Activated T-helper 1 cell treated with anti-CD3 and anti-CD28 coated beads, Interleukin-12 subunit alpha, Interleukin-12 subunit beta, Interleukin-2, Interleukin-4 antibody, amounts not matched to agents 30 ng/mL and 10 ng/mL and 1 ng/mL, durations not matched to agents 14 hours and 24 hours and 36 hours (primary cell): Measurements from ENCODE around the gene KIFC3. TPM values are rescaled to one million over a fixed set of nuclear protein-coding genes. Genes with fewer than 3 reads are reported as not detected.
A peak's percentile ranks its signal among the peaks of the same experiment; 100 is the strongest.

Experiments
- DNase-seq: peaks from one replicate; pipeline ENCODE4 v3.0.0; 2021; ENCODE audit warnings: low spot score
- H3K27ac Mint-ChIP-seq: one replicate; pipeline ENCODE4 v1.8.0; 2021; ENCODE audit warnings: mild to moderate bottlenecking, mixed read lengths
- H3K27me3 Mint-ChIP-seq: one replicate; pipeline ENCODE4 v1.8.0; 2022; ENCODE audit warnings: mild to moderate bottlenecking, moderate library complexity, mixed read lengths; ENCODE audit not compliant: insufficient read depth
- H3K36me3 Mint-ChIP-seq: one replicate; pipeline ENCODE4 v1.8.0; 2021; ENCODE audit warnings: low read depth, mixed read lengths
- H3K4me1 Mint-ChIP-seq: one replicate; pipeline ENCODE4 v1.8.0; 2021; ENCODE audit warnings: low read depth, mixed read lengths
- H3K4me3 Mint-ChIP-seq: one replicate; pipeline ENCODE4 v1.8.0; 2021; ENCODE audit warnings: mild to moderate bottlenecking, moderate library complexity, mixed read lengths
- H3K9me3 Mint-ChIP-seq: one replicate; pipeline ENCODE4 v1.8.0; 2021; ENCODE audit warnings: mixed read lengths
- intact Hi-C: fragments of 100-400 bp; cut with micrococcal nuclease; formaldehyde crosslinking; loops from one replicate; pipeline ENCODE4 v1.15.1; 2024
- total RNA-seq: library from RNA; stranded (reverse); gene quantifications from 2 replicates; pipeline ENCODE4 v1.2.3, GENCODE V29; 2022

The KIFC3 gene
- total RNA-seq, 1 donor from 2014 or later, result 0.96 TPM

GRCh38 chr16:57755061-57755684, 47.1 kb downstream of the KIFC3 start:
- H3K27ac Mint-ChIP-seq, result no peak overlapping the region
- no peaks in the 10 kb centered on the region for H3K27me3 Mint-ChIP-seq
- DNase-seq, result no peak
- no peak overlapping the region for H3K4me3 Mint-ChIP-seq
- intact Hi-C loops, result loop anchor here (5.0 kb wide), 1 partner anchor 42 kb away; no protein-coding TSS in a partner anchor
- H3K36me3 Mint-ChIP-seq, result no peaks in the 10 kb centered on the region
- H3K9me3 Mint-ChIP-seq, result no peaks in the 10 kb centered on the region
- no peaks in the 10 kb centered on the region for H3K4me1 Mint-ChIP-seq

- Mint-ChIP-seq H3K27ac (peak overlapping the region; percentile 52), H3K27me3 (no peaks in the 10 kb centered on the region), H3K36me3 (no peaks in the 10 kb centered on the region), H3K4me3 (no peak overlapping the region), H3K4me1 (no peaks in the 10 kb centered on the region), H3K9me3 (no peaks in the 10 kb centered on the region)
- no peak for DNase-seq
- intact Hi-C loops, result loop anchor here (5.0 kb wide), 1 partner anchor 43 kb away; no protein-coding TSS in a partner anchor
Observed at GRCh38 chr16:57754354-57755060, 47.8 kb downstream of the KIFC3 start.

GRCh38 chr16:57753448-57754353, 48.6 kb downstream of the KIFC3 start:
- H3K27ac Mint-ChIP-seq, result peak overlapping the region; percentile 52
- intact Hi-C loops, result no loop called here
- no peaks in the 10 kb centered on the region for H3K36me3 Mint-ChIP-seq
- no peak overlapping the region for H3K4me3 Mint-ChIP-seq
- H3K27me3 Mint-ChIP-seq, result no peaks in the 10 kb centered on the region
- no peak for DNase-seq
- no peaks in the 10 kb centered on the region for H3K9me3 Mint-ChIP-seq
- no peaks in the 10 kb centered on the region for H3K4me1 Mint-ChIP-seq

GRCh38 chr16:57752581-57753447, 49.5 kb downstream of the KIFC3 start:
- no peak for DNase-seq
- H3K9me3 Mint-ChIP-seq, result no peaks in the 10 kb centered on the region
- intact Hi-C loops, result no loop called here

GRCh38 chr16:57752203-57752580, 50.1 kb downstream of the KIFC3 start:
- Mint-ChIP-seq H3K36me3 (no peaks in the 10 kb centered on the region), H3K27me3 (no peaks in the 10 kb centered on the region), H3K4me1 (no peaks in the 10 kb centered on the region), H3K9me3 (no peaks in the 10 kb centered on the region), H3K4me3 (no peak overlapping the region), H3K27ac (no peak overlapping the region)
- DNase-seq, result no peak
- intact Hi-C loops, result no loop called here

More at GRCh38 chr16:57752581-57753447, 49.5 kb downstream of the KIFC3 start:
- Mint-ChIP-seq H3K36me3 (no peaks in the 10 kb centered on the region), H3K27ac (no peak overlapping the region), H3K27me3 (no peaks in the 10 kb centered on the region), H3K4me3 (no peak overlapping the region), H3K4me1 (no peaks in the 10 kb centered on the region)

- Mint-ChIP-seq H3K27ac (no peak overlapping the region), H3K36me3 (no peaks in the 10 kb centered on the region), H3K4me1 (no peaks in the 10 kb centered on the region), H3K9me3 (no peaks in the 10 kb centered on the region), H3K4me3 (no peak overlapping the region), H3K27me3 (no peaks in the 10 kb centered on the region)
- DNase-seq, result no peak
- intact Hi-C loops, result no loop called here
Observed at GRCh38 chr16:57751539-57752202, 50.6 kb downstream of the KIFC3 start.

- Mint-ChIP-seq H3K27ac (no peak overlapping the region), H3K27me3 (no peaks in the 10 kb centered on the region), H3K36me3 (no peaks in the 10 kb centered on the region), H3K4me3 (no peak overlapping the region), H3K9me3 (no peaks in the 10 kb centered on the region), H3K4me1 (no peaks in the 10 kb centered on the region)
- no peak for DNase-seq
- intact Hi-C loops, result no loop called here
Observed at GRCh38 chr16:57750796-57751538, 51.3 kb downstream of the KIFC3 start.

- intact Hi-C loops, result no loop called here
- no peaks in the 10 kb centered on the region for H3K27me3 Mint-ChIP-seq
- no peak for DNase-seq
- no peaks in the 10 kb centered on the region for H3K4me1 Mint-ChIP-seq
- no peak overlapping the region for H3K27ac Mint-ChIP-seq
- no peaks in the 10 kb centered on the region for H3K9me3 Mint-ChIP-seq
- H3K4me3 Mint-ChIP-seq, result no peak overlapping the region
- H3K36me3 Mint-ChIP-seq, result no peaks in the 10 kb centered on the region
Observed at GRCh38 chr16:57749856-57750452, 52.3 kb downstream of the KIFC3 start.

GRCh38 chr16:57749101-57749692, 53.1 kb downstream of the KIFC3 start:
- Mint-ChIP-seq H3K9me3 (no peaks in the 10 kb centered on the region), H3K27ac (no peak overlapping the region), H3K4me1 (no peaks in the 10 kb centered on the region), H3K27me3 (no peaks in the 10 kb centered on the region), H3K4me3 (no peak overlapping the region), H3K36me3 (no peaks in the 10 kb centered on the region)
- no peak for DNase-seq
- intact Hi-C loops, result no loop called here

GRCh38 chr16:57748596-57748995, 53.7 kb downstream of the KIFC3 start:
- intact Hi-C loops, result no loop called here
- Mint-ChIP-seq H3K4me3 (no peak overlapping the region), H3K27ac (no peak overlapping the region), H3K36me3 (no peaks in the 10 kb centered on the region), H3K4me1 (no peaks in the 10 kb centered on the region), H3K9me3 (no peaks in the 10 kb centered on the region), H3K27me3 (no peaks in the 10 kb centered on the region)
- DNase-seq, result no peak

GRCh38 chr16:57747996-57748395, 54.3 kb downstream of the KIFC3 start:
- H3K9me3 Mint-ChIP-seq, result no peaks in the 10 kb centered on the region
- H3K36me3 Mint-ChIP-seq, result no peaks in the 10 kb centered on the region
- H3K27me3 Mint-ChIP-seq, result no peaks in the 10 kb centered on the region
- no peak overlapping the region for H3K27ac Mint-ChIP-seq
- H3K4me3 Mint-ChIP-seq, result no peak overlapping the region
- DNase-seq, result no peak
- intact Hi-C loops, result no loop called here
- H3K4me1 Mint-ChIP-seq, result no peaks in the 10 kb centered on the region
